ENCODE measurements around the gene NTM. TPM values are rescaled to one million over a fixed set of nuclear protein-coding genes. Genes with fewer than 3 reads are reported as not detected.

NTM gene
- total and polyA plus RNA-seq, 2 of the 8 experiments (the other 6 are each of a cell fraction or from before 2014, with no cell fraction given), result 13.4 to 20.0 TPM

- Histone ChIP-seq H3K36me3 (ENCODE audit: control insufficient read depth in 2 of 4, insufficient read depth in 4 of 4, low read length in 3 of 4) (no peaks in the 10 kb centered on the region), H2BK15ac (ENCODE audit: low read length) (peak overlapping the region; percentile 4; the same call in 1 of the 2 replicates), H3K18ac (ENCODE audit: extremely low read depth, low read length) (no peak overlapping the region; the same call in 1 of the 2 replicates), H2BK5ac (ENCODE audit: low read depth, low read length) (peak overlapping the region; percentile 71; the same call in 1 of the 2 replicates), H4K8ac (ENCODE audit: extremely low read depth, insufficient read depth, low read length) (no peak overlapping the region), H3K9me3 (ENCODE audit: insufficient read depth in 2 of 2, low read depth in 1 of 2, low read length in 1 of 2) (no peaks in the 10 kb centered on the region), H3K4me1 (replicated peaks in 1 of 4; ENCODE audit: control insufficient read depth in 3 of 4, insufficient read depth in 4 of 4, low read length in 3 of 4) (peaks cover 0 to 6% (median 4%) of the 10 kb centered on the region in 4 experiments; a peak in 4 of 7 replicates), H3K4me3 (ENCODE audit: extremely low read depth in 1 of 4, insufficient read depth in 2 of 4, low read depth in 3 of 4, low read length in 4 of 4) (no peak overlapping the region), H3K4ac (replicated peaks; ENCODE audit: insufficient read length, low read depth, low read length) (no peak overlapping the region), H3K4me2 (ENCODE audit: insufficient read depth in 1 of 2, low read depth in 2 of 2, low read length in 2 of 2) (no peak overlapping the region), H2AK5ac (ENCODE audit: low read depth, low read length) (peak overlapping the region; percentile 70; the same call in 1 of the 2 replicates), H2AFZ (ENCODE audit: low read length) (no peak overlapping the region), H3K79me2 (ENCODE audit: control insufficient read depth in 1 of 2, insufficient read depth in 2 of 2, low read length in 2 of 2) (no peaks in the 10 kb centered on the region), H2BK12ac (ENCODE audit: low read depth, low read length) (peak overlapping the region; percentile 96; the same call in 1 of the 2 replicates), H3K9ac (replicated peaks in 1 of 4; ENCODE audit: extremely low read depth in 1 of 4, low read depth in 3 of 4, low read length in 3 of 4) (no peak overlapping the region), H3K14ac (ENCODE audit: insufficient read length) (no peak overlapping the region), H4K5ac (ENCODE audit: insufficient read length, low read depth, low read length) (no peak overlapping the region), H4K91ac (replicated peaks; ENCODE audit: insufficient read length, low read length) (no peak overlapping the region), H4K20me1 (replicated peaks in 1 of 2; ENCODE audit: control insufficient read depth in 1 of 2, insufficient read depth in 2 of 2, low read length in 2 of 2) (no peaks in the 10 kb centered on the region), H3K27ac (ENCODE audit: low read depth, low read length) (no peak overlapping the region), H3K23ac (ENCODE audit: insufficient read length) (no peak overlapping the region), H2BK20ac (ENCODE audit: low read length) (no peak overlapping the region), H2BK120ac (replicated peaks; ENCODE audit: low read depth, low read length) (no peak overlapping the region), H3K56ac (replicated peaks; ENCODE audit: insufficient read length, low read depth, low read length) (no peak overlapping the region), H3K27me3 (replicated peaks in 1 of 4; ENCODE audit: control insufficient read depth in 3 of 4, extremely low read depth in 1 of 4, insufficient read depth in 3 of 4, low read length in 3 of 4) (no peaks in the 10 kb centered on the region; a peak in 1 of 7 replicates), H3K79me1 (ENCODE audit: low read depth, low read length) (no peaks in the 10 kb centered on the region), H3K23me2 (ENCODE audit: low read depth, low read length) (peaks cover 2% of the 10 kb centered on the region; the same call in 1 of the 2 replicates)
- CTCF ChIA-PET (ENCODE audit: partially characterized antibody), result interaction anchor here (0.7 to 6.7 kb wide), 32 partner anchors 9 to 1514 kb away, joined by 3 to 43 read pairs (median 4); no protein-coding TSS in a partner anchor
- peak; percentile 46 to 84 for DNase-seq (ENCODE audit: low read depth in 1 of 2, low spot score in 2 of 2)
- 59% methylated on average over 15 of the region's 15 CpGs; no CpG with 5 or more reads in 1 of the 2 experiments for WGBS, 2 experiments (ENCODE audit: extremely low coverage in 1 of 2, insufficient coverage in 1 of 2, insufficient read length in 1 of 2, insufficient replicate concordance in 2 of 2, low coverage in 1 of 2, low lambda C conversion rate in 2 of 2, missing lambda C conversion rate in 1 of 2)
- POLR2A ChIA-PET (ENCODE audit: partially characterized antibody), result interaction anchor here (0.6 to 1.9 kb wide), 2 partner anchors 251 to 451 kb away, joined by 3 to 7 read pairs; no protein-coding TSS in a partner anchor
- peak; percentile 89 for FAIRE-seq
- TF ChIP-seq SP2 (IDR thresholded peaks at IDR 0.05; ENCODE audit: low read length) (no peak), CTCF (IDR thresholded peaks at IDR 0.05; ENCODE audit: control extremely low read depth in 1 of 3, insufficient read depth in 1 of 3, low read depth in 1 of 3, low read length in 3 of 3) (peak; percentile 73 to 86 (median 84)), SIN3A (conservative IDR thresholded peaks at IDR 0.05 in 1 of 2, IDR thresholded peaks at IDR 0.05 in 1 of 2; ENCODE audit: low read depth in 1 of 2, low read length in 2 of 2) (0 out of 4 replicates have a peak, but pooled peaks of 1 of the 2 experiments have one; percentile 1), EP300 (IDR thresholded peaks at IDR 0.05; ENCODE audit: borderline replicate concordance in 1 of 2, low read depth in 2 of 2, low read length in 2 of 2) (peak in 1 of 2 experiments; percentile 70; a peak in 1 of 3 replicates), RAD21 (IDR thresholded peaks at IDR 0.05 in 1 of 2, conservative IDR thresholded peaks at IDR 0.05 in 1 of 2; ENCODE audit: low read depth in 2 of 2, low read length in 2 of 2) (peak; percentile 89 to 92), EGR1 (IDR thresholded peaks at IDR 0.05; ENCODE audit: borderline replicate concordance, low read depth, low read length) (no peak), HDAC6 (IDR thresholded peaks at IDR 0.05; ENCODE audit: low read depth, low read length) (no peak)
Observed at GRCh38 chr11:131504199-131504949, 134.0 kb downstream of the NTM start.
